HFFc6 (cell line): ENCODE data around the gene MIX23. TPM values are rescaled to one million over a fixed set of nuclear protein-coding genes. Genes with fewer than 3 reads are reported as not detected.

Experiments used
- DNase-seq: peaks from one replicate; pipeline ENCODE4 v3.0.0-alpha.2; 2018
- H3K27ac Mint-ChIP-seq: 2 replicates; pipeline ENCODE4 v1.8.0; 2020; ENCODE audit warnings: mild to moderate bottlenecking, mixed read lengths
- H3K27me3 Mint-ChIP-seq: 2 replicates; pipeline ENCODE4 v1.8.0; 2021; ENCODE audit warnings: mild to moderate bottlenecking, moderate library complexity, mixed read lengths; ENCODE audit not compliant: insufficient read depth
- H3K36me3 Mint-ChIP-seq: 2 replicates; pipeline ENCODE4 v1.8.0; 2021; ENCODE audit warnings: low read depth, mixed read lengths
- H3K4me1 Mint-ChIP-seq: 2 replicates; pipeline ENCODE4 v1.8.0; 2020; ENCODE audit warnings: low read depth, mixed read lengths
- H3K4me3 Mint-ChIP-seq: 2 replicates; pipeline ENCODE4 v1.8.0; 2020; ENCODE audit warnings: mild to moderate bottlenecking, moderate library complexity, mixed read lengths
- H3K9me3 Mint-ChIP-seq: 2 replicates; pipeline ENCODE4 v1.8.0; 2020; ENCODE audit warnings: mild to moderate bottlenecking, mixed read lengths
- total RNA-seq, 6 experiments: library from RNA; stranded (reverse); fragmentation: NEBNext Ultra II Directional; extraction: Animal tissue kit (Norgen Biotek cat#: 25700); gene quantifications; 2 replicates in 1 of 6; 3 replicates in 5 of 6; pipeline ENCODE4 v1.2.3, GENCODE V29; 2021
- TF ChIP-seq, protein P1 (sequence below): fragments of 200-600 bp; sonication (generic); IDR thresholded peaks from 2 replicates; pipeline ENCODE4 v1.5.0; 2021; ENCODE audit warnings: antibody characterized with exemption, mild to moderate bottlenecking

MIX23 gene
- total RNA-seq, 6 experiments from 2014 or later, result 29.8 to 43.6 (median 40.6) TPM

DNA sequence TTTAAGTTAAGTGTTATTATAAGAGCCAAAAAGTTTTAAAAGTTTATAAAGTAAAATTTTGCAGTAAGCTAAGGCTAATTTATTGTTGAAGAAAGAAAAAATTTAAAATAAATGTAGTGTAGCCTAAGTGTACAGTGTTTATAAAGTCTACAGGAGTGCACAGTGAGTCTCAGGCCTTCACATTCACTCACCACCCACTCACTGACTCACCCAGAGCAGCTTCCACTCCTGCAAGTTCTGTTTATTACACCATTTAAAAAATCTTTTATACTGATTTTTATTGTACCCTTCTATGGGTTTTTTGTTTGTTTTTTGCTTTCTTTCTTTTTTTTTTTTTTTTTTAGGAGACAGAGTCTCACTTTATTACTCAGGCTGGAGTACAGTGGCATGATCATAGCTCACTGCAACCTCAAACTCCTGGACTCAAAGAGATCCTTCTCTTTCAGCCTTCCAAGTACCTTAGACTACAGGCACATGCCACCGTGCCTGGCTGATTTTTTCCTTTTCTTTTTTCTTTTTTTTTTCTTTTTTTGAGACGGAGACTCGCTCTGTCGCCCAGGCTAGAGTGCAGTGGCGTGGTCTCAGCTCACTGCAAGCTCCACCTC, 32.1 kb downstream of the MIX23 start:
- peaks cover 4% of the 10 kb centered on the region; the same call in 1 of the 2 replicates for H3K36me3 Mint-ChIP-seq
- peaks cover 5% of the 10 kb centered on the region for H3K27me3 Mint-ChIP-seq
- peaks cover 7% of the 10 kb centered on the region for H3K9me3 Mint-ChIP-seq
- no peak overlapping the region for H3K27ac Mint-ChIP-seq
- TF ChIP-seq, protein P1, sequence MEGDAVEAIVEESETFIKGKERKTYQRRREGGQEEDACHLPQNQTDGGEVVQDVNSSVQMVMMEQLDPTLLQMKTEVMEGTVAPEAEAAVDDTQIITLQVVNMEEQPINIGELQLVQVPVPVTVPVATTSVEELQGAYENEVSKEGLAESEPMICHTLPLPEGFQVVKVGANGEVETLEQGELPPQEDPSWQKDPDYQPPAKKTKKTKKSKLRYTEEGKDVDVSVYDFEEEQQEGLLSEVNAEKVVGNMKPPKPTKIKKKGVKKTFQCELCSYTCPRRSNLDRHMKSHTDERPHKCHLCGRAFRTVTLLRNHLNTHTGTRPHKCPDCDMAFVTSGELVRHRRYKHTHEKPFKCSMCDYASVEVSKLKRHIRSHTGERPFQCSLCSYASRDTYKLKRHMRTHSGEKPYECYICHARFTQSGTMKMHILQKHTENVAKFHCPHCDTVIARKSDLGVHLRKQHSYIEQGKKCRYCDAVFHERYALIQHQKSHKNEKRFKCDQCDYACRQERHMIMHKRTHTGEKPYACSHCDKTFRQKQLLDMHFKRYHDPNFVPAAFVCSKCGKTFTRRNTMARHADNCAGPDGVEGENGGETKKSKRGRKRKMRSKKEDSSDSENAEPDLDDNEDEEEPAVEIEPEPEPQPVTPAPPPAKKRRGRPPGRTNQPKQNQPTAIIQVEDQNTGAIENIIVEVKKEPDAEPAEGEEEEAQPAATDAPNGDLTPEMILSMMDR, result no peak
- DNase-seq, result peak; percentile 12
- H3K4me3 Mint-ChIP-seq, result no peak overlapping the region
- H3K4me1 Mint-ChIP-seq, result no peaks in the 10 kb centered on the region

DNA sequence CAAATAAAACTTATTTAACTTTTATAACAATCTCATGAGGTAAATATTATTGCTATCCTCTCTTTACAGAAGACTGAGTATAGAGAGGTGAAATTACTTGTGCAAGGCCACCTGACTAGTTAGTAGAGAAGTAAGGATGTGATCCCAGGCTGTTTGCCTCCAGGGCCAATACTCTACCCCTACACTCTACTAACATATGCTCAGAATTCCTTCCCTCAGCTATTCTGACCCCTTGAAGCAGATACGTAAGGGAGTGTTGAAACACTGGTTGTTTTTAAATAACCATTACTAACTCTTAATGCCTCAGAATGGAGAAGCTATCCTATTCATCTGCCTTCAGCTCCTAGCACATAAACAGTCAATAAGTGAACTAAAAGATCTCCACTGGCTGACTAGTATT, 33.9 kb downstream of the MIX23 start:
- TF ChIP-seq, protein P1, result no peak
- peaks cover 5% of the 10 kb centered on the region for H3K27me3 Mint-ChIP-seq

DNA sequence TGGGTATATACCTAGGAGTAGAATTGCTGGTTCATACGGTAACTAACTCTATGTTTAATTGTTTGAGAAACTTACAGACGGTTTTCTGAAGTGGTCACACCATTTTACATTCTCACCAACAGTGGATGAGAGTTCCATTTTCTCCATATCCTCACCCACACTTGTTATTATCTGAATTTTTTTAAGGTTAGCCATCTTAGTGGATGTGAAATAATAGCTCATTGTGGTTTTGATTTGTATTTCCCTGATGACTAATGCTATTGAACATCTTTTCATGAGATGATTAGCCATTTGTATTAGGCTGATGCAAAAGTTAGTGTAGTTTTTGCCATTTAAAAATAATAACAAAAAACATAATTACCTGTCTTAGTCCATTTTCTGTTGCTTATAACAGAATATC, 39.4 kb downstream of the MIX23 start:
- TF ChIP-seq, protein P1, result no peak
- peaks cover 17% of the 10 kb centered on the region for H3K9me3 Mint-ChIP-seq
- H3K4me3 Mint-ChIP-seq, result no peak overlapping the region
- H3K27ac Mint-ChIP-seq, result no peak overlapping the region
- no peaks in the 10 kb centered on the region for H3K4me1 Mint-ChIP-seq
- peaks cover 7% of the 10 kb centered on the region for H3K27me3 Mint-ChIP-seq
- peaks cover 12% of the 10 kb centered on the region for H3K36me3 Mint-ChIP-seq
- no peak for DNase-seq

More for the DNA sequence above, 33.9 kb downstream of the MIX23 start:
- Mint-ChIP-seq H3K27ac (no peak overlapping the region), H3K4me1 (no peaks in the 10 kb centered on the region), H3K36me3 (peaks cover 4% of the 10 kb centered on the region; the same call in 1 of the 2 replicates), H3K4me3 (no peak overlapping the region), H3K9me3 (peaks cover 7% of the 10 kb centered on the region)
- DNase-seq, result no peak

DNA sequence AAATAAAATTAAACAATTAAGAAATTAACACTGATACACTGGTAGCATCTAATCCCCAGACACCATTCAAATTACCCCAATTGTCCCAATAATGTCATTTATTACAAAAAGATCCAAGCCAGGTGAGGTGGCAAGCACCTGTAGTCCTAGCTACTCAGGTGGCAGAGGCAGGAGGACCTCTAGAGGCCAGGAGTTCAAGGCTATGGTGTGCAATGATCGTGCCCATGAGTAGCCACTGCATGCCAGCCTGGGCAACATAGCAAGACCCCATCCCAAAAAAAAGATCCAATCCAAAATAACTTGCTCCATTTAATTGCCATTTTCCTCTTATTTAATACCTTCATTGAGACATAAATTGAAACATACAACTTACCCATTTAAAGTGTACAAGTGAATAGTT, 40.2 kb downstream of the MIX23 start:
- Mint-ChIP-seq H3K9me3 (peaks cover 13% of the 10 kb centered on the region), H3K27me3 (peaks cover 3% of the 10 kb centered on the region), H3K36me3 (peaks cover 9% of the 10 kb centered on the region), H3K27ac (no peak overlapping the region), H3K4me3 (no peak overlapping the region), H3K4me1 (no peaks in the 10 kb centered on the region)
- DNase-seq, result no peak
- TF ChIP-seq, protein P1, result no peak

DNA sequence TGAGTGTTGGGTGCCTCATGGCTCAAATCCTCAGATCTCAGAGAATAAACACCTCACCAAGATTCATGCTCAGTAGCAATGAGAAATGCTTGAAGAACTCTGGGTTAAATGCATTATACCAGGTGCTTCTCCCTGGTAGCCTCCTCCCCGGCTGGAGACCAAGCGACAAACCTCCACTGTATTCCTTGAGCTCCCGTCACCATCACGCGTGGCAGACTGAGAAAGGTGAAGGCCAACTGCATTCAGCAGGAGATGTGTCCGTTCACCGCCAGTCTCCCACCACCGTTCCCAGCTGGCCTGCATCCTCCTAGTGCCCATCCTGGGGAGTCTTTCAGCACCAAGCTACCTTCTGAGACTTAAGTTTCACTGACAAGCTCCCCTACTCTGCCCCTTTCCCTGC, 50.5 kb downstream of the MIX23 start:
- no peaks in the 10 kb centered on the region for H3K36me3 Mint-ChIP-seq
- TF ChIP-seq, protein P1, result no peak
- H3K27ac Mint-ChIP-seq, result no peak overlapping the region
- H3K27me3 Mint-ChIP-seq, result peaks cover 19% of the 10 kb centered on the region
- H3K9me3 Mint-ChIP-seq, result no peaks in the 10 kb centered on the region
- DNase-seq, result no peak
- H3K4me1 Mint-ChIP-seq, result no peaks in the 10 kb centered on the region
- H3K4me3 Mint-ChIP-seq, result no peak overlapping the region
